SK-N-SH treated with all-trans-retinoic acid at 6 μM for 48 hours (cell line): ENCODE results near the gene DVL1.

Experiments used
- CREB5 ChIP-seq: fragments of 250-450 bp; sonication (Bioruptor Pico); IDR thresholded peaks from 2 replicates; pipeline ENCODE4 v1.5.1; 2020; ENCODE audit warnings: low read depth, mild to moderate bottlenecking, moderate library complexity
- OSR1 ChIP-seq: fragments of 250-450 bp; sonication (Bioruptor Pico); IDR thresholded peaks from 2 replicates; pipeline ENCODE4 v1.8.0; 2022; ENCODE audit warnings: moderate library complexity, mild to moderate bottlenecking, inconsistent platforms
- TOX ChIP-seq: fragments of 250-450 bp; sonication (Bioruptor Pico); IDR thresholded peaks from 2 replicates; pipeline ENCODE4 v1.8.0; 2021; ENCODE audit warnings: mild to moderate bottlenecking, moderate library complexity, borderline replicate concordance
- ZNF565 ChIP-seq: fragments of 450-650 bp; formaldehyde crosslinking; conservative IDR thresholded peaks from 2 replicates; pipeline ENCODE4 v1.5.0; 2020; ENCODE audit warnings: low read depth, mild to moderate bottlenecking, moderate library complexity

- TF ChIP-seq CREB5 (CRISPR knock-in tag): no peak
- no peak for TF ChIP-seq TOX (CRISPR knock-in tag)
- TF ChIP-seq ZNF565 (CRISPR knock-in tag): no peak
- TF ChIP-seq OSR1 (CRISPR knock-in tag): no peak
These were observed 7.1 kb downstream of the DVL1 start for GRCh38 chr1:1342061-1342562.
